H54 (cell line): ENCODE data around the gene SETBP1.

Source experiments
- DNase-seq: peaks from one replicate; pipeline ENCODE4 v3.0.0; 2011; ENCODE audit warnings: low spot score, mixed read lengths; ENCODE audit not compliant: insufficient read length
- FAIRE-seq: peaks from 3 replicates; lab custom pipeline; 2011; peaks lifted over from hg19 to GRCh38; lab: Jason Lieb, UNC
- POLR2A ChIP-seq: IDR thresholded peaks from 2 replicates; pipeline ENCODE4 v1.6.1; 2011; ENCODE audit warnings: low read depth, mild to moderate bottlenecking, low read length

Gene SETBP1

DNA sequence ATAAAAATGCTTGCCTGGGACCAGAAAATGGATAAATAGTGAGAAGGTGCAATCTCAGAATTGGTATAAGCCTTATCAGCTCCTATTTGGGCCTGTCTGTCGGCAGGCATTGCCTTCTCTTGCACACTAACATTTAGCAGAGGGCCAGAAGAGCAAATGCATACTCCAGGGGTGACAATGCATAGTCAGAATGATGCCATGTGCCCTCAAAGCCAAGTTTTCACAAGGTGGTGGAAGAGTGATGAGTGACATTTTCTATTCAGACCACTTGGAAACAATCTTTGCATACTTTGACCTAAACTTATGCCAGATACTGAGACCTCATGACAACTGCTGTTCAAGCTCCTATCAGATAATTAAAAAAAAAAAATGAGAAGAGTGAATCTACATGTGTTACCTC, 276.3 kb downstream of the SETBP1 start:
- no peak for TF ChIP-seq POLR2A
- FAIRE-seq, result no peak
- no peak for DNase-seq

DNA sequence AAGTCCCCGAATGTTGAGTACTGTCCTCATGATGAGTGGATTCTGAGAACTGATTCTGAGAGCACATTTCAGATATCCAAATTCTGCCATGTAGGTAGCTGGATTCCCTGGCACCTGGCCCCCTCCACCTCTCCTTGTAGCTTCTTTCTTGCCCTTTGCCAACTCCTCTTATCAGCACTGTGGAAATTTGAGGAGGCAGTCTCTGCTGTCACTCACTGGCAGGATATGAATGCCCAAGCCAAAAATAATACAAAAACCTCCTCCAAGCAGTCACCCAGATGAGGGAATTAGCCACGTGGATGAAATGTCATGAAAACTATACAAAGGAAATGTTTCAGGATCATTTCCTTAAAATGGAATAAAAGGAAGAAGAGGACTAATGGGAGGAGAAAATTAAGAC, 276.8 kb downstream of the SETBP1 start:
- FAIRE-seq (no peak), DNase-seq (no peak)

DNA sequence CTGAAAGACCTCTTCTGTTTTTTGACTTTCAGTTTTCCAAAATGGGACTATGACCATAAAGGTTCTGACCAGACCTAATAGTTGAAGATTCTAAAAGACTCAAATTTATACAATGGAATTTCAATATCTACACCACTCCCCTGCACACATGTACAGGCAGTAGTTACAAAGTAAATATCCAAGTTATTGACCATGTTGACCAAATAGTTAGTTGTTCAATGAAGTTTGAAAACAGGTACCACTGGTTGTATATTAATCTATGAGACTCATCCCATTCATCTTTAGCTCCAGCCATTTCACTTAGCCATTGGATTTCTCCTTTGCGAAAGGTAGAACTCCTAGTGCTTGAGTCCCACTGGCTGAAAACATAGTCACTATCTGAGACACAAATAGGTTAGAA, 277.4 kb downstream of the SETBP1 start:
- no peak for TF ChIP-seq POLR2A
- no peak for FAIRE-seq
- no peak for DNase-seq

More for the DNA sequence above, 276.8 kb downstream of the SETBP1 start:
- TF ChIP-seq POLR2A, result no peak

DNA sequence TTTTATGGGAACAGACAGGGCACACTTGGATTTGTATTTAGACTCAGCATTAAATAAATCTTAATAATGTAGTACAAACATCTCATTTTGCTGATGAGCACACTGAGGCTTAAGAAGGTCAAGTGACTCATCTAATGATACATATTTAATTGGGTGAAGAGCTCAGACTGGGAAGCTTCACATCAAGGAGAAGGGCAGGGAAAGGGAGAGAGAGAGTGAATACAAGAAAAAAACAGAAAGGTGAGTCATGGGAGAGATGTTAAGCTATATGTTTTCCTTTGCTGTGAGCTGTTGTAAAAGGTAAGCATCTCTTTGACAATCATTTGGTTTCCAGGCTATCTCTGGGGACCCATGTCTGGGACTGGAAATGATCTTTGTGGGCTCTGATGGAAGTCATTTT, 277.8 kb downstream of the SETBP1 start:
- no peak for TF ChIP-seq POLR2A
- DNase-seq (no peak), FAIRE-seq (no peak)

DNA sequence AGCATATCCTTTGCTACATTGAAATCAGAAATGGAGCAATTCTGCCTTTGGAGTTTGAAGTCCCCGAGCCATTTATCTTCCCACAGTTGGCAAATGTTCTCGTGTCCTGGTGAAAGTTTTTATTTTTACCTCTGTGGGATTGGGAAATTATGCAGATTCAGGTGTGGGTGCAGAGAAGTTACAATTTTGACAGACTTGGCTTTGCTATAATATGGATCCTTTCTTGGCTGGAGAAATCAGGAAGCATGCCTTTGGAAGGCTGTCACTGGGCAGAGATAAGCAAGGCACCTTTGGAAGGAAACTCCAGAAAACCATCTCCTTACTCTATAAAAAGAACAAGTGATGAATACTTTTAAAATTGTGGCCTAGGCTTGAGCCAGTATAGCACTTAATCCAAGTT, 278.3 kb downstream of the SETBP1 start:
- FAIRE-seq, result no peak
- DNase-seq, result no peak
- no peak for TF ChIP-seq POLR2A

DNA sequence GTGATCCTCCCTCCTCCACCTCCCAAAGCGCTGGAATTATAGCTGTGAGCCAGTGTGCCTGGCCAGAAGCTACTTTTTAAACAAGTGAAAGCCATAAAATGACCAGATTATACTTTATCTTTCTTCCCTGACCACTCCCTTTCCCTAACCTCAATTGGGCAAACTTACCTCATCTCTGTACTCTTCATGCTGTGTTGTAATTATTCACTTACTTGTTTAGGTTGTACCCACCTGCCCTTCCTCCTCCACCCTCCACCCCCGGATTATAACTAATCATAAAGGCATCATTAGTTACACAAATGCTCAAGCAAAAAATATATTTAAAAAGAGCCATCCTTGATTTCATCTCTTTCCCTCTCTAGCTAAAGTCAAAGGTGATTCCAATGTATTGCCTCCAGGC, 279.9 kb downstream of the SETBP1 start:
- no peak for DNase-seq
- no peak for TF ChIP-seq POLR2A
- no peak for FAIRE-seq

DNA sequence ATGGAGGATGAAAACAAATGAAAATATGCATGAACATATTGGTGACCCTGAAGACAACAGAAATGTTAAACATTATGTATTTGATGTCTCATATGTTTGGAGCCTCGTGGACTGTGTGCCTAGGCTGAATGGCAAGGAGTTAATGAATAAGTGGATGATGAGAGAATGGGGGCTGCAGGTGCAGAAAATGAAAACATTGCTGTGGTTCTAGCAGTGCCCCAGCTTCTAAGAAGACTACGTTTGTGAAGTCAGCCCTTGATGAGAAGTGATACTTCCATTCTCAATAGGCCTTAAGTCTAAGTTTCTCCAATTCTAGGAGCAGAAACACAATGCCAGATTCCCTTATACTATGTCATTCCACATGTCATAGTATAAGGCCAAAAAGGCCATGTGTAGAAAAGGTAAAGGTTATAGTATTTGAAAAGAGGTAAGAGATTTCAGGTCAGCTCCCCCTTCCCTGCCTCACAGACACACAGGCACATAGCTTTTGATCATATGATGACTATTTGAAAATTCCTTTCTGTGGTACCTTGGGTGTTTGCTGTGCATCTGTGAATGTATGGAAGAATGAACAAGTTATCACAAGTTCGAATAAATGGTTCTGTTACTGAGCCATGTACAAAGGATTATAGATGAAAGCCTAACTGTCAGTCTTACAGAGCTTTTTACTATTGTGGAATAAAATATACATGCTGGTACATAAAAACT, 280.8 kb downstream of the SETBP1 start:
- TF ChIP-seq POLR2A, result no peak
- FAIRE-seq (no peak), DNase-seq (no peak)

DNA sequence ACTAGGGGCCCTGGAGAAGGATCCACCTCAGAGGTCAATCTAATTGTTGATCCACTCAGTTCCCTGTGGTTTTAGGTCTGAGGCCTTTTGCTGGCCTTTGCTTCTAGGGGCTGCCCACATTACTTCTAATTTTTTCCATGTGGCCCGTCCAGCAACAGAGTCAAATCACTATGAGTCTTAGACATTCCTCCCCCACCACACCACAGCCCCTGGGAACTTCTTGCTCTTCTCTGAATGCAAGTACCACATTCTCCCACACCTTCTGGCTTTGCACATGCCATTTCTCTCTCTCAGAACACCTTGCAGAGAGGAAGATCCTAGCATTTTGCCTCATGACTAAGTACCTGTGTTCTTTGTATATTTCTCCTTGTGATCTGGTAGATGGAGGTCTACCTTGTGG, 286.9 kb downstream of the SETBP1 start:
- TF ChIP-seq POLR2A, result no peak
- FAIRE-seq, result no peak

DNA sequence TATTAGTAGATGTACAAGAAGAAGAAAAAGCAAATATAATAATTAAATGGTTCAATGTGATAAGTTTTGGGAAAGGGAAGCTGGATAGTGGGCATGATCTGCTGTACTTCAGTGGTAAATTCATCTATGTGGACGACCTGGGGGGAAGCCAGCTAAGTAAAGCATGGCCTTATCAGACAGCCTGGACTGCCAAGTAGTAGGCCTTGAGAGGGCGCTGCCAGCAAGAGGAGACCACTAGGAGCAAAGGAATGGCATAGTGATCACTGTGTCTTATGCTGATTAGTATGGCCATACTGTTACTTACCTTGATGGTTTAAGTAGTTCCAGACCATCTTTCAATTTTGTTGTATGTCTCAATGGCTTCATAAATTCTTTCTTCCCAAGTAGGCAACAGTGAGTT, 287.6 kb downstream of the SETBP1 start:
- no peak for FAIRE-seq
- no peak for TF ChIP-seq POLR2A
- no peak for DNase-seq

More for the DNA sequence above, 286.9 kb downstream of the SETBP1 start:
- no peak for DNase-seq

DNA sequence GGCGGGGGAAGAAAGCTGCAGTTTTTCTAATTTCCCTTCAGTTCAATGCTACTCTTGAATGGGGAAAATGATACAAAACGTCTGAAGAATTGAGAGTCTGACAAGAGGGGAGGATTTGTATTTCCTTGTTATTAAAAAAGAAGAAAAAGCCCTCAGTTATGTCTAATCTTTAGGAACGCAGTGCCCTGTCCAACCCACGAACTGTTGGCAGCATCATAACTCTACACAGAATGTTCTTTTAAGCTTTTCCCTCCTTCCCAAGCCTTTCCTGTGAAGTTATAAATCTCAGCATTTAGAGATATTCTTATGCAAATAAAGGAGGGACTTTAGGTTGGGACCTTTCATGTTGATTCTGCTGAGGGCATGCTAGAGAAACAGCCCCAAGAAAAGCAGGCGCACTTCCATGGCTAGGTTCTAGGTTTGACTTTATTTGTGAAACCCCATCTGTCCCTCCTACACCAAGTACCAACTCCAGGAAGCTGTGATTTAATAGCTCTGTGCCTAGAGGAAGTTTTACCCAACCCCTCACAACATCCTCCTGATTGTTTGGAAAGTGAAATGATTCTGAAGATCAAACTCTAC, 288.6 kb downstream of the SETBP1 start:
- DNase-seq, result no peak
- no peak for FAIRE-seq

DNA sequence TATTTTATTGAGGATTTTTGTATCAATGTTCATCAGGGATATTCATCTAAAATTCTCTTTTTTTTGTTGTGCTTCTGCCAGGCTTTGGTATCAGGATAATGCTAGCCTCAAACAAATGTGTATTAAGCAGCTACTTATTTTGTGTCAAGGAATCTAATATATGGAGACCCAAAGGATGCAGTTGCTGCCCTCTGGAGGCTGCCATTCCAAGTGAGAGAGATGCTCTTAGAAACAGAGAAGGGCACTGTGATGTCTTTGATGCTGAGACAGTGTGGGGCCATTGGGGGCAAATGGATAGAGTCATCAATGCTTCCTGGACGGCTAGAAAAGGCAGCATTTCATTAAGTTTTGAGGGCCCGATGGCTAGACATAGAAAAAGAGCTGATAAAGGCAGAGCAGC, 292.6 kb downstream of the SETBP1 start:
- FAIRE-seq (no peak), DNase-seq (no peak)
- TF ChIP-seq POLR2A, result no peak

More for the DNA sequence above, 288.6 kb downstream of the SETBP1 start:
- TF ChIP-seq POLR2A, result no peak

DNA sequence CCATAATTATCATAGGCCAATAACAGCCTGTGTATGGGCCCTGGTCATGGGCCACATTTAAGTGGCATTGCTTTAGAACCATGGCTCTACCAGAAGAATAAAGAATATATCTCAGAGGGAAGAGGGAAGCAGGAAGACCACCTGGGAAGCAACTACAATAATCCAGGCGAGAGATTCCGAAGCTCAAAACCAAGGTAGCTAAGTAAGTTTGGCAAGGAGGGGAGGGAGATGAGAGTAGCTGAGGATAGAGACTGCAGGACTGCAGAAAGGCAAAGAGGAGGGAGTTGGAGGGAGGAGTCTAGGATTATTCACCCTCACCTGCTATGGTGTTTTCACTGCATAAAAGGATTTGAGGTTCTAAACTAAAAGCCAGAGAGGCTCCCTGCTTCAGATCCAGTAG, 293.5 kb downstream of the SETBP1 start:
- no peak for DNase-seq
- no peak for TF ChIP-seq POLR2A
- FAIRE-seq, result no peak

DNA sequence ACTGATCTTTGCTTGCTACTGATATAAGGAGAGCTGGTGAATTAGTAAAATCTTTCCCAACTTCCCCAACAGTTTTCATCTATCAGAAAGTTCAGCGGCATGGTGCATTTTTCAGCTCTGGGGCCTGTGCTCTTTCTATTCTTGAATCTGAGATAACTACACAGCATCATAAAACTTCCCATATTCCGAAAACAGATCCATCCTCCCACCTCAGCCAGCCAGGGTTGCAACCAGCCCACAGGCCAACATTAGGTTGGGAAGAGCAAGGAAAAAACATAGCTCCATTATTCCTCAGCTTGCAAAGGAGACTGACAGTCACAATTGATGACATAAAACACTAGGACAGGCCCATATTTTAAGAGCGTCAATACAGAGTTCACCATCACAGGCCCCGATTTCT, 297.2 kb downstream of the SETBP1 start:
- DNase-seq (no peak), FAIRE-seq (no peak)
- TF ChIP-seq POLR2A, result no peak

DNA sequence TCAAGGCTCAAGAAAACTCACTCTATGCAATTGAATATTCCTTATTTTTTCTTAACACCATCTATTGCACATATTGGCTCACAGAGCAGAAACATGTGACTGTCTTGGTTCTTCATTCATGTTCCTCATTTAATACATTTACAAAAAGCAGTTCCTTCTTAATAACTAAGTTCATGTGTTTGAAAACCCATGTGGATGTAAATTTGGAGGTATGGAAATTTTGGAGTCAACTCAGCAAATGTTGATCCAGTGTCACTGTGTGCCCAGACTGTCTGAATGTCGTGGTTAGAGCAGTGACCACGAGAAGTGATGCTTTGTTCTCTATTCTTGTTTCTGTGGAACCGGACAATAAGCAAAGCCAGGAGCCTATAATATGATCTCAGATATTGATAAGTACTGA, 299.1 kb downstream of the SETBP1 start:
- DNase-seq (no peak), FAIRE-seq (no peak)
- no peak for TF ChIP-seq POLR2A

DNA sequence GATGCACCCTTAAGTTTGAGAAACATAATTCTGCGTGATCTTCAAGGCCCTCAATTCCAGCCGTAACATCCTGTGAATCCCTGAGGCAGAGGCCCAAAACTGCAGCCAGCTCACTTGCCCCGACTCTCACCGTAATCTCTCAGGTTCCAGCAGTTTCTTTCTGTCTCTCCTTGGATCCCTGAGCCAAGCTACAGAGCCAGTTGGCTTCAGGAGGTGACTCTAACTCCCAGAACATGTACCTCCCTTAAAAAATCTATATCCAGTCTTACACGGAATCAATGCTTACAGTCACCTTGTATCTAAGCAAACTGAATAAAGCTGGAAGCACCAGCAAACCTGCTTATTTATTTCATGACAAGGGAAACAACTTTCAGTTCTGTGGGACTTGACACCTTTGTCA, 300.4 kb downstream of the SETBP1 start:
- TF ChIP-seq POLR2A, result no peak
- FAIRE-seq (no peak), DNase-seq (no peak)
